ENCODE data around the gene HELZ2. TPM values are rescaled to one million over a fixed set of nuclear protein-coding genes. Genes with fewer than 3 reads are reported as not detected.

HELZ2 gene
- total RNA-seq, 1 experiment from 2014 or later: 27.9 TPM

GRCh38 chr20:63537525-63538203, 36.4 kb downstream of the HELZ2 start:
- Histone ChIP-seq H2BK5ac (ENCODE audit: insufficient read length, low read length) (no peak overlapping the region), H3K14ac (ENCODE audit: insufficient read depth, low read length) (no peak overlapping the region), H3K27me3 (ENCODE audit: insufficient read depth, low read length) (no peaks in the 10 kb centered on the region), H3K4me2 (ENCODE audit: insufficient read depth, insufficient read length, low read length) (peak overlapping the region; percentile 9), H3K9ac (ENCODE audit: extremely low read depth, insufficient read length, low read length) (no peak overlapping the region), H4K20me1 (ENCODE audit: control insufficient read depth, insufficient read depth, insufficient read length) (no peaks in the 10 kb centered on the region), H2BK15ac (ENCODE audit: low read depth, low read length) (no peak overlapping the region), H2BK120ac (ENCODE audit: low read depth, low read length, poor library complexity, severe bottlenecking) (no peak overlapping the region), H3T11ph (ENCODE audit: low read length) (no peak overlapping the region), H4K5ac (ENCODE audit: insufficient read length, low read depth, low read length) (no peak overlapping the region), H3K79me1 (ENCODE audit: insufficient read depth, low read depth, low read length, poor library complexity, severe bottlenecking) (no peaks in the 10 kb centered on the region), H4K8ac (replicated peaks; ENCODE audit: insufficient read length, low read depth, low read length) (no peak overlapping the region), H2AFZ (ENCODE audit: low read length) (no peak overlapping the region), H4K91ac (ENCODE audit: insufficient read length, low read depth, low read length) (no peak overlapping the region), H3K56ac (ENCODE audit: insufficient read length, low read depth, low read length) (no peak overlapping the region), H3K27ac (ENCODE audit: insufficient read length, low read depth, low read length) (no peak overlapping the region), H2BK20ac (ENCODE audit: low read depth, low read length, poor library complexity, severe bottlenecking) (no peak overlapping the region), H2BK12ac (ENCODE audit: insufficient read length, low read depth, low read length) (no peak overlapping the region), H3K23ac (ENCODE audit: insufficient read length, low read depth, low read length) (no peak overlapping the region), H3K23me2 (ENCODE audit: insufficient read length, low read depth, low read length, poor library complexity, severe bottlenecking) (no peaks in the 10 kb centered on the region), H3K79me2 (ENCODE audit: insufficient read depth, low read length) (no peaks in the 10 kb centered on the region), H3K4me1 (ENCODE audit: insufficient read depth, low read length) (no peaks in the 10 kb centered on the region), H3K18ac (ENCODE audit: insufficient read length, low read depth, low read length) (no peak overlapping the region), H3K9me3 (ENCODE audit: control insufficient read depth, low read depth, low read length) (no peaks in the 10 kb centered on the region), H2AK5ac (ENCODE audit: insufficient read length, low read length) (no peak overlapping the region), H3K4ac (ENCODE audit: low read depth, low read length) (no peak overlapping the region)
- peak overlapping the region; percentile 49 to 55; a peak in 3 of 5 replicates for H3K4me3 Mint-ChIP-seq
- no peak overlapping the region for H3K27ac Mint-ChIP-seq
- TF ChIP-seq CTCF (conservative IDR thresholded peaks at IDR 0.05): peak; percentile 100
- H3K27me3 Mint-ChIP-seq (ENCODE audit: low read depth): no peaks in the 10 kb centered on the region
- H3K9me3 Mint-ChIP-seq: no peaks in the 10 kb centered on the region
- H3K36me3 Mint-ChIP-seq (ENCODE audit: insufficient read depth in 1 of 3, low read depth in 3 of 3): no peaks in the 10 kb centered on the region
- DNase-seq: peak; percentile 90
- peaks cover 3 to 8% of the 10 kb centered on the region in 2 experiments; a peak in 3 of 4 replicates for H3K4me1 Mint-ChIP-seq
- WGBS (ENCODE audit: extremely low coverage, insufficient read length, low lambda C conversion rate): no CpG with 5 or more reads among the region's 34 CpGs
